G401 (cell line): Measurements from ENCODE around the gene AOC1. TPM values are rescaled to one million over a fixed set of nuclear protein-coding genes. Genes with fewer than 3 reads are reported as not detected.

Experiments used
- DNase-seq: peaks from one replicate; pipeline ENCODE4 v3.0.0-alpha.2; 2015; ENCODE audit warnings: low spot score
- in situ Hi-C: cut with HindIII; loops from 2 replicates; pipeline ENCODE4 v1.10.0; 2016; ENCODE audit warnings: low sequenced_read_pairs, mixed read lengths
- total RNA-seq: library from RNA; depleted of rRNA; stranded (reverse); fragments of >200 nt; shearing (Covaris generic); gene quantifications from 2 replicates; pipeline ENCODE4 v1.2.3, GENCODE V29; 2014

The AOC1 gene
- total RNA-seq, 1 experiment from 2014 or later: 0.92 TPM

- in situ Hi-C loops: no loop called here
- DNase-seq: no peak
Measured at GRCh38 chr7:150879345-150879744, 27.0 kb downstream of the AOC1 start.

GRCh38 chr7:150881189-150881588, 28.9 kb downstream of the AOC1 start:
- in situ Hi-C loops: no loop called here
- no peak for DNase-seq

GRCh38 chr7:150890853-150891584, 38.7 kb downstream of the AOC1 start:
- in situ Hi-C loops: no loop called here
- DNase-seq: no peak

GRCh38 chr7:150891740-150892139, 39.4 kb downstream of the AOC1 start:
- DNase-seq: no peak
- in situ Hi-C loops: no loop called here

- in situ Hi-C loops: no loop called here
- no peak for DNase-seq
Measured at GRCh38 chr7:150895809-150896208, 43.5 kb downstream of the AOC1 start.

GRCh38 chr7:150896562-150897209, 44.4 kb downstream of the AOC1 start:
- DNase-seq: no peak
- in situ Hi-C loops: no loop called here

GRCh38 chr7:150897502-150898474, 45.5 kb downstream of the AOC1 start:
- in situ Hi-C loops: no loop called here

GRCh38 chr7:150898475-150899011, 46.2 kb downstream of the AOC1 start:
- in situ Hi-C loops: no loop called here
- DNase-seq: peak; percentile 78

More at GRCh38 chr7:150897502-150898474, 45.5 kb downstream of the AOC1 start:
- no peak for DNase-seq

- in situ Hi-C loops: no loop called here
- DNase-seq: no peak
Measured at GRCh38 chr7:150900675-150901074, 48.4 kb downstream of the AOC1 start.

- in situ Hi-C loops: no loop called here
- DNase-seq: no peak
Measured at GRCh38 chr7:150901160-150902035, 49.1 kb downstream of the AOC1 start.

GRCh38 chr7:150902078-150903033, 50.0 kb downstream of the AOC1 start:
- in situ Hi-C loops: no loop called here

GRCh38 chr7:150903606-150904005, 51.3 kb downstream of the AOC1 start:
- in situ Hi-C loops: no loop called here
- peak; percentile 59 for DNase-seq

More at GRCh38 chr7:150902078-150903033, 50.0 kb downstream of the AOC1 start:
- no peak for DNase-seq

GRCh38 chr7:150904011-150904909, 51.9 kb downstream of the AOC1 start:
- no peak for DNase-seq
- in situ Hi-C loops: no loop called here

GRCh38 chr7:150908173-150908572, 55.9 kb downstream of the AOC1 start:
- DNase-seq: no peak
- in situ Hi-C loops: no loop called here

- DNase-seq: no peak
- in situ Hi-C loops: no loop called here
Measured at GRCh38 chr7:150909200-150909995, 57.1 kb downstream of the AOC1 start.
